HG03575 (cell line): ENCODE measurements around the gene RCSD1.

Experiments
- ATAC-seq: cut with Tn5 transposase; IDR thresholded peaks from one replicate; pipeline ENCODE4 v1.9.1; 2021; ENCODE audit not compliant: unreplicated experiment, insufficient number of reproducible peaks, low FRiP score; ENCODE audit errors: extremely low read depth

Gene RCSD1

DNA sequence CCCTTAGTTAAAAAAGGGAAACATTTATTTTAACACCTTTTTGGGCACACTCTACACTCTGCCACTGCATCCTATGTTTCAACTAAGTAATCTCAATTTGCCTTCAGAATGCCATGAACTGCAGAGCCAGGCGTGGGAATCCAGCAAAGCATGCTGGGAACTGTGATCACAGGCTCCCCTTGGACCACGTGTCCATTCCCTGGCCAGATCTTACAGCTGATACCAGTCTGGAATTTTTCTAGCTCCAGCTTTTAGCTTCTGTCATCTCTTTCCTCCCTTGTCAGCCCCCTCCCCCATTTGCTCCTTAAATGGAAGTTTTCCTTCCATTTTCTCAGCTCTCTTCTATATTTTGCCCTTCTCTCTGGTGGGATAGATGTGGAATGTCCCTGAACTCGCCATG lies 29.4 kb downstream of the RCSD1 start:
- ATAC-seq: no peak

DNA sequence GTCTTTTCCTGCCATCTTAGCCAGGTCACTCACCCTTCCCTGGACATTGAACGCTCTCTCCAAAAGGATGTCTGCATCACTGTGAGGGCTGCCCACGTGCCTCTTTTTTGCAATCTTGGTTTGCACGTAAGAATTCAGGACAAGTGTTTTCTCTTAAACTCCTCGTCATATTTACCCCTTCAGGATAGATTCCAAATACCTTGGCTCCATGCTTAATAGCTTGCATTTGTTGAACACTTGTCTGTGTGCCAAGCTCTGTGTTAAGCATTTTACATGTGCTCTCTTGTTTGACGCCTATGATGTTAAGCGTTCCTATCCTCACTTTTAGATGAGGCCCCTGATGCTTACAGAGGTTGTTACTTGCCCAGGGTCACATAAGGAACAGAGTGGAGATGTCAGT lies 29.8 kb downstream of the RCSD1 start:
- ATAC-seq: no peak

DNA sequence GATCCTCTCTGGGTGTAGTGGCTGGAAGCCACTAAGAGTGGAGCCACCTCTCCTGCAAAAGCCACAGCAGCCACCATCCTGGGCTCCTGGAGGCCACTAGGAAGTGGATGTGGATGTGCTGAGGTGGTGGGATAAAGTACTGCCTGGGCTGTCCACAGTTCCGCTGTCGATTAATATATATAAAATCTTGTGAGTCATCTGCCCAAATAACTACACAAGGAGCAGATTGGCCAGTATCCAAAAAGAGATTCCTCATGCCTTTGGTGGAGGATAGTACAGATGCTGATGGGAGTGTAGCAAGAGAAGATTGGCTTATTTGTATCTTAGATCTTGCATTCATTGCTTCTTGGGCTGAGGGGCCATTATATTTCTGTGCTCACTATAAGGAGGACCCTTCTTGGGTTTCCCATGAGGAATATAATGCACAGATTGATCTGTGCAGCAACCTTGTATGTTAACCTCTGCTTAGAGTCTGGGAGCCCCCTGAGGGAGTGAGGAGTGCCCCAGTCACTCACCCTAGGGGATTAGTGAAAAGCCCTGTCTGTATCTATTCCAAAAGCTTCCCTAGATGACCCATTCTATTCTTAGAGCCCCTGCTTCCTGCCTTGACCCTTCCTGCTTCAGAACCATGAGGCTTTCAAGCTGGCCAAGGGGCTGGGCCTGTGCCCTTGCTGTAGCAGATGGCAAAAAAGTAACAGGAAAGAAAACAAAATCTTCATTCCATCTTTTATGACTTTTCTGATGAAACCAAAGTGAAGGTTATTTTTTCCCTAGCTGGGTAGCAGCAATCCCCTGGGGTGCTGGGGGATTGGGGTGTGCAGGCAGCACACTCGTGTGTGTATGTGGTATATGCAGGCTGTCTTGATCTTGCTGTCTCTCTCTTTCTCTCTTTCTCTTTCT lies 31.7 kb downstream of the RCSD1 start:
- ATAC-seq: no peak

DNA sequence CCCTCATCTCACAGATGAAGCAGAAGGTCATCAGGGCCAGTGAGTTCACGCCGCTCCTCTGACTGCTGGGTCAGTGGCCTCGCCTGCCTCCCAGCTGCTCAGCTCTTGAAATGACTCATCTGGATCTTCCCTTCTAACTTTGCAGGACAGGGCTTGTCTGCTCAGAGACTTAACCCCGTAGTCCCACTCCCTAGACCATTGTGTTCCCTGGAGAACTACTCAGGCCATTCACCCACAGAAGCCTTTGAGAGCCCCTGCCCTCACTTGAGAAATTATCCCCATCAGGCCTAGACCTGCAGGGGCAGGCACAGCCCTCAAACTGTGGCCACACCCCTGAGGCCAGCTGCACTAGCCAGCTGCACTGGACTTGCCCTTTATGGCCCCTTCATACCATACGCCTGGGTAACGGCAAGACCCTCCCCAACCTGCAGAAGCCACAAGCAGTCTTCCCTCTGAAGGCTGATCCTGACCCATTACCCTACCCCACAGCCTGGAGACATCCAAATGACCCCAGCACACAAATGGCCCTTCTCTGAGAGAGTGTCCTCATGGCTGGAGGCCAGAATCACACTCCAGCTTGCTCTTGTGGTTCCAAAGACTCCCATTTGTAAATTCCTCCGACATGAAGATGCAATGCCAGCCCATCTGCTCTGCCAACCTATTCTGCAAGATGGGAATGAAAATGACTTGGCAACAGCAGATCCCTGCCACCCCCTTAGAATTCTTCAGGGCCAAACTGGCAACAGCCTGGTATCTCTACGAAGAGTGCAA lies 33.2 kb downstream of the RCSD1 start:
- no peak for ATAC-seq

DNA sequence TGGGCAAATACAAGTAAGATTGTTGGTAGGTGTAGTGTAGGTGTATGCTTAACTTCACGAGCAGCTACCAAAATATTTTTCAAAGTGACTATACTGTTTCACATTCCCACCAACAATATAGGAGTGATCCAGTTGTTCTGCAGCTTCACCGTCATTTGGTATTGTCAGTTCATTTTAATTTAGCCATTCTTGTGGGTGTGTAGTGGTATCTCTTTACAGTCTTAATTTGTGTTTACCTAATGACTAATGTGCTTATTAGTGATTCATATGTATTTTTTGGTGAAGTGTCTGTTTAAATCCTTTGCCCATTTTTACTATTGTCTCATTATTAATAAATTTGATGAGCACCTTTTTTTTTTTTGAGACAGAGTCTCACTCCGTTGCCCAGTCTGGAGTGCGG lies 35.4 kb downstream of the RCSD1 start:
- ATAC-seq: no peak

DNA sequence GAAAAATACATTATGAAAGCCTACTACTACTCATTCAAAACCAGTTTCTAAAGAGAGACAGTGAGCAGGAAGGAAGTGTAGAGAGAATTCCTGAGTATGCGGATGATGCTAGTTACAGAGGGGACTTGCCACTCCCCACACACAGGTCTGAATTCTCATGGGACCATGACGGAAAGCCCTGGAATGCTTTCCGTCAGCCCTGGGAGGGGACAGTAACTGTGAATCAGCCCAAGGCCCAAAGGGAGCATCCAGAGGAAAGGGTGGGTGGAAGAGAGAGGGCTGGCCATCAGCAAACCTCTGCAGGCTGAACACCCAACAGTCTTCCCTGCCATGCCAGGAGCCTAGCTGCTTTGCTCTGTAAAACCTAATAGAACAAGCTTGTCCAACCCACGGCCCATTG lies 36.4 kb downstream of the RCSD1 start:
- ATAC-seq: no peak

DNA sequence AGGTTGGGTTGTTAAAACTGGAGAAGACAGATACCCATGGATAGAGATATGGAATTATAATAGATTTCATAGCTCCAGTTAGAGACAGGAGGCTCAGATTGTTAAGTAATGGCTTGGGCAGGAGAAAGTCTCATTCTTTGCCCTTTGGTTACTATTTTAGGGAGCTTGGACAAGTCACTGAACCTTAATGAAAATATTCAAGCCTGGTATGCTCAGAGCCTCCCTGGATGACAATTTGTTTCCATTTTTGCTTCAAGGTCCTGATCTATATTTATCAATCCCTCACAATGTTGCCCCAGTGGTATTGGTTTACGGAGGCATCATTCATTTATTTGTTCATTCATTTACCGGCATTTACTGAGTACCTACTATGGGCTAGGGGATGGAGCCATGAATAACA lies 37.5 kb downstream of the RCSD1 start:
- ATAC-seq: no peak

DNA sequence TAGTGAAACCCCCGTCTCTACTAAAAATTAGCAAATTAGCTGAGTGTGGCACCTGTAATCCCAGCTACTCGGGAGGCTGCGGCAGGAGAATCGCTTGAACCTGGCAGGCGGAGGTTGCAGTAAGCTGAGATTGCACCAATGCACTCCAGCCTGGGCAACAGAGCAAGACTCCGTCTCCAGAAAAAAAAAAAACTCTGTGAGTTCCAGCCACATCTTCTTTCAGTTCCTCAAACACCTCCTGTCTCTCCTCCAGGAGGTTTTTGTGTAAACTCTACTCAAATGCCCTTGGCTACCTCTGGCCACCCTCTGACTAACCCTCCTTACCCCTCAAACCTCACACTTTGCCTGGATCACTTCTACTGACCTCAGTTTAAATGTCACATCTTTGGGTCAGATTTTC lies 38.1 kb downstream of the RCSD1 start:
- peak; percentile 38 for ATAC-seq

DNA sequence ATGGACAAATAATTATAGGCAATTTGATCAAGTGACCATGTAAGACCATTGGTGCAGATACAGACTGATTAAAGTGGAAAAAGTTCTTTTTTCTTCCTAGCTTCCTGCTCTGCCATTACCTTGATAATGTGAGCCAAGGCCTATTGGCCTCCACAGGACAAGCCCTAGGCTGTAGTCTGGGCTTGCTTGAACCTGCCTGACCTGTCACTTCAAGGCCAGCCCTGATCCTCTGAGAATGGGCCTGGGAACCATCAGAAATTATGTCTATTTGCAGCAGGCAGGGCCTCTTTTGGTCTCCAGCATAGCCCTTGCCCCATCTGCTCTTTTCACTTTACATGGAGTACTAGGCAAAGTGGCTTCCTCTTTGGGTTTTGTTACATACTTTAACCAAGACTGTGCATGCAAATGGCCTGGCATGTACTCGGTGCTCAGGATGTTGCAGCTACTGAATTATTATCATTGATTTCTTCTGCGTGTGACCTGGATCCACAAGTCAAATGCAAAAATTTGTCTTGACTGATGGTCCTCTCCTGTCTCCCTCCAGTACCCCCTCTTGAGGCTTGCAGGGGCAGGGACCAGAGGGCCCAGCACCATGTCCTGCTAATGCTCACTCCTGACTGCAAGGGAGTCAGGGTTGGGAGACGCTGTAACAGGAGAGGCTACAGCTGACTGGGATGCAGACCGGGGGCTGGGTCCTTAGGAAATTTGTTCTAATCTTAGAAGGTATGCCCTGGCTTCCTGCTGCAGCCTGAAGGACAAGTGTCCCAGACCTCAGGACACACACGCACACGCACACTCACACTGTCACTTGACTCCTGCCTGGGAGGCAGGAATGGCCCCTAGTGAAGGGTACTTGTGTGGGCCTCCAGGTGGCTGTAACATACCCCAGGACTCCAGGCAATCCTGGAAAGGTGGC lies 39.4 kb downstream of the RCSD1 start:
- no peak for ATAC-seq

DNA sequence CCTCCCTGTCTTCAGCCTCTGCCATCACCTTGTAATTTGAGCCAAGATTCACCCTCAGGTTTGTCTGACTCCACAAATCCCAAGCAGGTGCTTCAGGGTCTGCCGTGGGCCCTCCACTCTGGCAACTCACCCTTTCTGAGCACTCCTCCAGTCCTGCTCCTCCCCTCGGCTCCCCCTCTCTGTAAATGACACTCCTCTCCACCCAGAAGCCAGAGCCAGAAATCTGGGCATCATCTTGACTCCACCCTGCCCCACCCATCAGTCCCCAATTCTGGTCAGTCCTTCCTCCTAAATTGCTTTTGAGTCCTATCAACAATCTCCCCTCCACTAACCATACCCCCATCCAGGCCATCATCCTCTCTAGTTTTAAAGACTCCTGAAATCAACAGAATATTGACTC lies 40.5 kb downstream of the RCSD1 start:
- ATAC-seq: no peak

DNA sequence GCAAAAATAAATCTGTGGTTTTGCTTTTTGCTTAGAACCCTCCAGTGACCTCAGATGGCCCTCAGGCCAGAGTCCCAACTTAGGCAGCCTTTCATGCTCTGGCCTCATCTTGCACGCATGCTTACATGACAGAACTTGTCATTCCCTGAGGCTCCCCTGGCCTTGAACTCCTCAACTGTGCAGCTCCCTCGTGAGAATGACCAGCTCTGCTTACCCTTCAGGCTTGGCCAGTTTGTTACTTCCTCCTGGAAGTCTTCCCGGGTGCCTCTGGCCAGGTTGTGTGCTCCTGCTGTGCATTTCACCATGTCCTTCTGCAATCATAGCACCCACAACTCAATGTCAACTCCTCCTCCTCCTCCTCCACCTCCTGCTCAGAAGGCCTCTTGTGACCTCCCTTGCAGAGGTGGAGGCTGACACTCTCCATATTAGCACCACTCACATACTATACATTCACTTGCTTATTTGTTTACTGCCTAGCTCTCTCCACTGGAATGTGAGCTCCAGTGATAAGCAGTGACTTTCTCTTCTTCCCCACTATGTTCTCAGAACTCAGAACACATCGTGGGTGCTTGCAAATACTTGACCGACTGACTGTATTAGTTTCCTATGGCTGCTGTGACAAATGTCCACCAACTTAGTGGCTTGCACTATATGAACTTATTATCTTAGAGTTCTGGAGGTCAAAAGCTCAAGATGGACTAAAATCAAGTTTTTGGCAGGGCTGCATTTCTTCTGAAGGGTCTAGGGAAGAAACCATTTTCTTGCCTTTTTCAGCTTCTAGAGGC lies 41.9 kb downstream of the RCSD1 start:
- ATAC-seq: no peak

DNA sequence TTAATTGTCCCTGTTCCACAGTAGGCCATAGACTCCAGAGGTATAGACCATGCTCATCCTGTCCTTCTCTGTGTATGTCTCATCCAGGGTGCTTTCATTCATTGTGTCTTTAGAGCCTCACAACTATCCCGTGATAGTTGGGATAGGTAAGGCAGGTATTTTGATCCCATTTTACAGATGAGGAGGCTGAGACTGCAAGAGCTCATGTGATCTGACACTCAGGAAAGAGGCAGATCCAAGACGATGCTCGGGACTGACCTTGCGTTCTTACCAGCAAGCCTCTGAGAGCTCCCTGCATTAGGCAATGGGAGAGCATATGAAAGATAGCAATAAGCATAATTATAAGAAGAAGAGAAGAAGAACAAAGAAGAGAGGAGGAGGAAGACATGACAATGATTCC lies 42.8 kb downstream of the RCSD1 start:
- ATAC-seq: no peak

DNA sequence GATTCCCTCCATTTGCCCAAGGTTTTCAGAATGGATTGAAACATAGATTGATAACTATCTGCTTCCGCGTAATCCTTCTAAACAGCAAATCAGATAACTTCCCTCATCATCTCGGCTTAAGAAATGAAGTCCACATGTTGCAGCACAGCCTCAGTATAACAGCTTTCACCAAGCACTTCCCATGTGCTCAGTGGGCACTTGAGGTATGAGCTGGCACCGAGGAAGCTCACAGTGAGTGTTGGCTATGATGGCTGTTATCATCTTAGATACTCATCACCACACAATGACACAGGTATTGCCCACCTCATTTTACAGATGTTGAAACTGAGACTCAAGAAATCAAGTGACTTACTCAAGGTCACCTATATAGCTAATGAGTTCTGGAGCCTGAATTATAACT lies 43.2 kb downstream of the RCSD1 start:
- no peak for ATAC-seq

DNA sequence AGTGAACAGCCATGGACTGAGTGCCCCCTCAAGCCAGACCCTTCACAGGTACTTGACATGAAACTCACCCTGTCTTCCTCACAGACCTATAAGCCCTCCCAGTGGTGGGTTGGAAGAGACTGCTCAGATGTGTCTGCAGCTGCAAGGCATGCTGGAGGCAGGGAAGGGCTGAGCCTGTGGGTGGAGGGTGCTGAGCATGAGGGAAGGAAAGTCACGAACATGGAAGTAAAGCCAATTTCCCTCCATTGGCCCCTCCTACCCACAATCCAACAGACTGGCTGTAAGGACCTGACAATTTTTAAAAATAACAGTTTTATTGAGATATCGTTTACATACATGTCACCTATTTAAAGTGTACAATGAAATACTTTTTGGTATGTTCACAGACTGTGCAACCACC lies 44.1 kb downstream of the RCSD1 start:
- no peak for ATAC-seq

DNA sequence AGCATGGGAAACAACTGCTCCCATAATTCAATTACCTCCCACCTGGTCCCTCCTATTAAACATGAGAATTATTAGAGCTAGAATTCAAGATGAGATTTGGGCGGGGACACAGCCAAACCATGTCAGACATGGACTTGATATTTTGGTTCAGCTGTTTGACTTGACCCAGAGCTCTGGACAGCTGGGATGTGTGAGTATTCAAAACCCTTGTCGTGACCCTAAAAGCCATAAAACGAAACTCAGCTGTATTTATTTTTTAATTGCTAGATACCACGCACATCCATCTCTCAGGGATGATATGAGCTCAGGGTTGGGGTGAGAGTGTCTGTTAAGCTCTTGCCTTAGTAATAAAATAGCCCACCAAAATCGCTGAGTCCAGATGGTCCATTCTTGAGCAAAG lies 45.4 kb downstream of the RCSD1 start:
- ATAC-seq: no peak

DNA sequence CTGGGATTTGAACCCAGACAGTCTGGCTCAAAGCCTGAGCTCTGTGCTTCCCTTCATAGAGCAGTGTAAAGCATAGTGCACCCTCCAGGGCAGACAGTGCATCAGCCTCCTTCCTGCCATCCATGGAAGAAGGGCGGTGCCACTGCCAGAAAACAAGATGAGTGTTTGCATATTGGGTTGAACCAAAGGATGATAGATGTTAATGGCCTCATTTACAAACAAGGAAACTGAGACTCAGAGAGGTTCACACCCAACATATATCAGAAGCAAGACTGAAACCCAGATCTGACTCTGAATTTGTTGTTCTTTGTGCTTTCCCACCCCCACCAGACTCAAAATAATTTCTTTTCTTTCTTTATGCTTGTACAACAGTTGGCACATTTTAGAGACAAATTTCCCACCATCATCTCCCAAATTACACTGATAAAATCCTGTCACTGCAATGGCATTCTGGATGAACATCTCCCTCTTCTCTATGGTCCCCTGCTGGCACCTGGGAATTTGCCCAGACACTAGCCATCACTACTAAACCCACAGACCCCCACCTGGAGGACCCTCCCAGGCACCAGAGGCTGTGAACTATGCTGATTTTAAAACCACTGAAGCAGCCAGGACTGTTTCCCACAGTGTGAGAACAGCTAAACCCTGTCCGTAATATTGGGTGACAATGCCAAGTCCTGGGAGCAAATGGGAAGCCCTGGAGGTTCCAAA lies 46.3 kb downstream of the RCSD1 start:
- no peak for ATAC-seq

DNA sequence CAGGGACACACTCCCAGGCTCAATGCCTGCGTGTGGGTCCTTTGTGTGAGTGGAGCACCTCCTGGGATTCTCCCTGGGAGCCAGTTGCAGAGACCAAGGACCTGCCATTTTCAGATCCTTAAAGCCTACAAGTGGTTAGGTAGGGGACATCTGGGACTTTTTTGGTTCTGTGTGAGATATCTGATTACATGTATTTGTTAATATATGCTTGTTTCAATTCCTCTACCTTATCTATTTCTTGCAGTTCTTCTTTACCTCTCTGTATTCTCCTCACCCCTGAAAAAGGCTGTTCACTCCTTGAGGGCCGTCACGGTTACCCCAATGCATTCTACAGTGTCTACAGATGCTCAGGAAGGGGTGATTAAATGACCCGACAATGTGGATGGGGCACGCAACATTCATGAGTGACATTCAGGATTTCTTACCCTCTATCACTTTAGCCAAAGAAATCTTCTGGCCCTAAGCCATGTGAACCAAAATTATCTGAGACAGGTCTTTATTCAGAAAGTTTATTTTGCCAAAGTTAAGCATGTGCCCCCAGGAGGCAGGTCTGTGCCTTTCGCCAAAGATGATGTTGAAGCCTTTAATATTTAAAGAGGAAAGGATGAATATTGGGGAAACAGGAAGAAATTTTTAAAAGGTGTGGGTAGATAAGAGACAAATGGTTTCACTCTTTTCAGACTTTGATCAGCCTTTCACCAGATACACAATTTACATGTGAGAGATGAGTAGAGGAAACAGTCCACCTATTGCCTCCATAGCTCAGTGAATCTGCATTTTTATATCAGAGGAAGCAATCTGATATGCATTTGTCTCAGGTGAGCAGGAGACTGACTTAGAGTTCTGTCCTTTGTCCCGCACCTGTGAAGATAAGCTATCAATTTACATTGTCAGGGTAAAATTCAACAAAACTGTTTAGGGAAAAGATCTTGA lies 47.1 kb downstream of the RCSD1 start:
- no peak for ATAC-seq
